ENCODE data around the gene LSR.

The LSR gene

DNA sequence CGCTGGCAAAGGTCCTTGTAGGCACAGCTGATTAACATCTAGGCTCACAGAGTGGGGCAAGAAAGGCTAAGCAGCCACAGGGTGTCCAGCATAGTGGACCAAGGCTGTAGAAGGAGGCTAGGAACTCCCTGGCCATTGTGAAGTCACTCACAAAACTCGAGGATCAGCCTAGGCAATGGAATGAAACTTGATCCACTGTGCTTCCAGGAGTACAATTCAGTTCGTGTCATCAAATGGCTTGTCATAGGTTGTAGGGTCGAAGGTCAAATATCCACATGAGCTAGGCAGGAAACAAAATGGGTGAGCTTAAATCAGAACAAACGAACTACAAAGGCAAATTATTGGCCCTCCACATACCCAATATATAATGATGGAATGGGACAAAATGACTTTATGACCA lies 15.9 kb upstream of the LSR start:
- H3K27ac ChIP-seq (ENCODE audit: extremely low read depth, low read depth, low read length): no peak overlapping the region
- CTCF ChIA-PET: interaction anchor here (0.6 to 2.1 kb wide), 3 partner anchors 91 to 210 kb away, joined by 5 to 8 read pairs (median 6); no protein-coding TSS in a partner anchor
- POLR2A ChIA-PET: no interaction called here
- H3K9me3 ChIP-seq (ENCODE audit: control insufficient read depth, insufficient read depth, low read depth, low read length): peaks cover 3% of the 10 kb centered on the region
- H3K4me3 ChIP-seq (ENCODE audit: low read depth, low read length): no peak overlapping the region
- TF ChIP-seq ZNF610 (tag by site-specific recombination; IDR thresholded peaks at IDR 0.05; ENCODE audit: borderline replicate concordance) (no peak), ZNF501 (tag by site-specific recombination; IDR thresholded peaks at IDR 0.05) (no peak), KLF9 (tag by site-specific recombination; IDR thresholded peaks at IDR 0.05; ENCODE audit: low read depth) (no peak), ZNF416 (tag by site-specific recombination; IDR thresholded peaks at IDR 0.05) (no peak), ZNF621 (tag by site-specific recombination; IDR thresholded peaks at IDR 0.05) (no peak), YY2 (tag by site-specific recombination; IDR thresholded peaks at IDR 0.05) (no peak), GLI2 (tag by site-specific recombination; IDR thresholded peaks at IDR 0.05; ENCODE audit: borderline replicate concordance, low read depth) (no peak), ZNF221 (tag by site-specific recombination; IDR thresholded peaks at IDR 0.05; ENCODE audit: borderline replicate concordance) (no peak), ZNF2 (tag by site-specific recombination; IDR thresholded peaks at IDR 0.05) (no peak), ZNF707 (tag by site-specific recombination; IDR thresholded peaks at IDR 0.05) (no peak), HOXA7 (CRISPR knock-in tag; IDR thresholded peaks at IDR 0.05; ENCODE audit: borderline replicate concordance) (no peak), ZNF121 (tag by site-specific recombination; IDR thresholded peaks at IDR 0.05) (no peak), GLIS1 (tag by site-specific recombination; IDR thresholded peaks at IDR 0.05) (no peak), ZNF311 (tag by site-specific recombination; IDR thresholded peaks at IDR 0.05; ENCODE audit: borderline replicate concordance) (no peak), IKZF3 (tag by site-specific recombination; IDR thresholded peaks at IDR 0.05) (no peak), ZBTB1 (tag by site-specific recombination; IDR thresholded peaks at IDR 0.05) (no peak), ZSCAN30 (tag by site-specific recombination; IDR thresholded peaks at IDR 0.05) (no peak)
- TF ChIP-seq, protein P1, sequence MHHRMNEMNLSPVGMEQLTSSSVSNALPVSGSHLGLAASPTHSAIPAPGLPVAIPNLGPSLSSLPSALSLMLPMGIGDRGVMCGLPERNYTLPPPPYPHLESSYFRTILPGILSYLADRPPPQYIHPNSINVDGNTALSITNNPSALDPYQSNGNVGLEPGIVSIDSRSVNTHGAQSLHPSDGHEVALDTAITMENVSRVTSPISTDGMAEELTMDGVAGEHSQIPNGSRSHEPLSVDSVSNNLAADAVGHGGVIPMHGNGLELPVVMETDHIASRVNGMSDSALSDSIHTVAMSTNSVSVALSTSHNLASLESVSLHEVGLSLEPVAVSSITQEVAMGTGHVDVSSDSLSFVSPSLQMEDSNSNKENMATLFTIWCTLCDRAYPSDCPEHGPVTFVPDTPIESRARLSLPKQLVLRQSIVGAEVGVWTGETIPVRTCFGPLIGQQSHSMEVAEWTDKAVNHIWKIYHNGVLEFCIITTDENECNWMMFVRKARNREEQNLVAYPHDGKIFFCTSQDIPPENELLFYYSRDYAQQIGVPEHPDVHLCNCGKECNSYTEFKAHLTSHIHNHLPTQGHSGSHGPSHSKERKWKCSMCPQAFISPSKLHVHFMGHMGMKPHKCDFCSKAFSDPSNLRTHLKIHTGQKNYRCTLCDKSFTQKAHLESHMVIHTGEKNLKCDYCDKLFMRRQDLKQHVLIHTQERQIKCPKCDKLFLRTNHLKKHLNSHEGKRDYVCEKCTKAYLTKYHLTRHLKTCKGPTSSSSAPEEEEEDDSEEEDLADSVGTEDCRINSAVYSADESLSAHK (tag by site-specific recombination; IDR thresholded peaks at IDR 0.05): no peak
- TF ChIP-seq, protein P2, sequence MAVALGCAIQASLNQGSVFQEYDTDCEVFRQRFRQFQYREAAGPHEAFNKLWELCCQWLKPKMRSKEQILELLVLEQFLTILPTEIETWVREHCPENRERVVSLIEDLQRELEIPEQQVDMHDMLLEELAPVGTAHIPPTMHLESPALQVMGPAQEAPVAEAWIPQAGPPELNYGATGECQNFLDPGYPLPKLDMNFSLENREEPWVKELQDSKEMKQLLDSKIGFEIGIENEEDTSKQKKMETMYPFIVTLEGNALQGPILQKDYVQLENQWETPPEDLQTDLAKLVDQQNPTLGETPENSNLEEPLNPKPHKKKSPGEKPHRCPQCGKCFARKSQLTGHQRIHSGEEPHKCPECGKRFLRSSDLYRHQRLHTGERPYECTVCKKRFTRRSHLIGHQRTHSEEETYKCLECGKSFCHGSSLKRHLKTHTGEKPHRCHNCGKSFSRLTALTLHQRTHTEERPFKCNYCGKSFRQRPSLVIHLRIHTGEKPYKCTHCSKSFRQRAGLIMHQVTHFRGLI (tag by site-specific recombination; IDR thresholded peaks at IDR 0.05): no peak
- TF ChIP-seq, protein P3, sequence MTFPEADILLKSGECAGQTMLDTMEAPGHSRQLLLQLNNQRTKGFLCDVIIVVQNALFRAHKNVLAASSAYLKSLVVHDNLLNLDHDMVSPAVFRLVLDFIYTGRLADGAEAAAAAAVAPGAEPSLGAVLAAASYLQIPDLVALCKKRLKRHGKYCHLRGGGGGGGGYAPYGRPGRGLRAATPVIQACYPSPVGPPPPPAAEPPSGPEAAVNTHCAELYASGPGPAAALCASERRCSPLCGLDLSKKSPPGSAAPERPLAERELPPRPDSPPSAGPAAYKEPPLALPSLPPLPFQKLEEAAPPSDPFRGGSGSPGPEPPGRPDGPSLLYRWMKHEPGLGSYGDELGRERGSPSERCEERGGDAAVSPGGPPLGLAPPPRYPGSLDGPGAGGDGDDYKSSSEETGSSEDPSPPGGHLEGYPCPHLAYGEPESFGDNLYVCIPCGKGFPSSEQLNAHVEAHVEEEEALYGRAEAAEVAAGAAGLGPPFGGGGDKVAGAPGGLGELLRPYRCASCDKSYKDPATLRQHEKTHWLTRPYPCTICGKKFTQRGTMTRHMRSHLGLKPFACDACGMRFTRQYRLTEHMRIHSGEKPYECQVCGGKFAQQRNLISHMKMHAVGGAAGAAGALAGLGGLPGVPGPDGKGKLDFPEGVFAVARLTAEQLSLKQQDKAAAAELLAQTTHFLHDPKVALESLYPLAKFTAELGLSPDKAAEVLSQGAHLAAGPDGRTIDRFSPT (tag by site-specific recombination; IDR thresholded peaks at IDR 0.05): no peak
- H3K4me1 ChIP-seq (ENCODE audit: control insufficient read depth, insufficient read depth, low read length): no peaks in the 10 kb centered on the region
- no peaks in the 10 kb centered on the region for H3K36me3 ChIP-seq (ENCODE audit: control insufficient read depth in 2 of 2, insufficient read depth in 1 of 2, low read length in 2 of 2)
